IPS-NIHi11 (cell line): ENCODE data around the gene ARHGAP6.
"Not testable (repeated sequence)": the region's sequence is repeated elsewhere in the genome, so short reads cannot be mapped to it uniquely, and the experiment has no call there.

Experiments
- DNase-seq: peaks from one replicate; pipeline ENCODE4 v3.0.0; 2012; ENCODE audit warnings: mixed read lengths, low spot score

ARHGAP6 gene

GRCh38 chrX:11525685-11526084, 140.0 kb downstream of the ARHGAP6 start:
- no peak for DNase-seq

- DNase-seq, result not testable (repeated sequence)
These were observed 146.5 kb downstream of the ARHGAP6 start for GRCh38 chrX:11519234-11519633.

GRCh38 chrX:11509786-11510185, 155.9 kb downstream of the ARHGAP6 start:
- DNase-seq, result no peak

- no peak for DNase-seq
These were observed 161.5 kb downstream of the ARHGAP6 start for GRCh38 chrX:11504234-11504633.

GRCh38 chrX:11499076-11500044, 166.4 kb downstream of the ARHGAP6 start:
- DNase-seq, result no peak

- DNase-seq, result not testable (repeated sequence)
These were observed 174.3 kb downstream of the ARHGAP6 start for GRCh38 chrX:11491375-11491774.

- no peak for DNase-seq
These were observed 181.4 kb downstream of the ARHGAP6 start for GRCh38 chrX:11484290-11484689.

- DNase-seq, result no peak
These were observed 184.7 kb downstream of the ARHGAP6 start for GRCh38 chrX:11481035-11481434.

- DNase-seq, result no peak
These were observed 185.1 kb downstream of the ARHGAP6 start for GRCh38 chrX:11480626-11481025.

GRCh38 chrX:11478911-11479310, 186.8 kb downstream of the ARHGAP6 start:
- DNase-seq, result no peak

GRCh38 chrX:11478026-11478425, 187.7 kb downstream of the ARHGAP6 start:
- DNase-seq, result no peak

GRCh38 chrX:11474576-11474975, 191.1 kb downstream of the ARHGAP6 start:
- DNase-seq, result no peak

- DNase-seq, result no peak
These were observed 191.7 kb downstream of the ARHGAP6 start for GRCh38 chrX:11474021-11474420.

- DNase-seq, result no peak
These were observed 192.8 kb downstream of the ARHGAP6 start for GRCh38 chrX:11472879-11473278.

GRCh38 chrX:11472381-11472780, 193.3 kb downstream of the ARHGAP6 start:
- no peak for DNase-seq

- DNase-seq, result no peak
These were observed 195.3 kb downstream of the ARHGAP6 start for GRCh38 chrX:11470250-11470974.

- no peak for DNase-seq
These were observed 199.9 kb downstream of the ARHGAP6 start for GRCh38 chrX:11465648-11466411.

- no peak for DNase-seq
These were observed 200.8 kb downstream of the ARHGAP6 start for GRCh38 chrX:11464836-11465463.

- no peak for DNase-seq
These were observed 201.3 kb downstream of the ARHGAP6 start for GRCh38 chrX:11464380-11464779.

- DNase-seq, result no peak
These were observed 203.1 kb downstream of the ARHGAP6 start for GRCh38 chrX:11462648-11463047.

GRCh38 chrX:11462136-11462535, 203.6 kb downstream of the ARHGAP6 start:
- DNase-seq, result no peak
